IPS-18c (cell line): ENCODE measurements around the gene SPATA13.
"Not testable (repeated sequence)": the region's sequence is repeated elsewhere in the genome, so short reads cannot be mapped to it uniquely, and the experiment has no call there.

Experiments
- H3K4me3 ChIP-seq: 2 replicates; pipeline ENCODE4 v1.7.0; 2013; ENCODE audit warnings: low read depth, mild to moderate bottlenecking, low read length, moderate library complexity; ENCODE audit not compliant: insufficient read depth
- H3K9me3 ChIP-seq: one replicate; pipeline ENCODE4 v1.6.1; 2013; ENCODE audit warnings: mild to moderate bottlenecking, low read length, moderate library complexity; ENCODE audit not compliant: control insufficient read depth, insufficient read depth

SPATA13 gene

DNA sequence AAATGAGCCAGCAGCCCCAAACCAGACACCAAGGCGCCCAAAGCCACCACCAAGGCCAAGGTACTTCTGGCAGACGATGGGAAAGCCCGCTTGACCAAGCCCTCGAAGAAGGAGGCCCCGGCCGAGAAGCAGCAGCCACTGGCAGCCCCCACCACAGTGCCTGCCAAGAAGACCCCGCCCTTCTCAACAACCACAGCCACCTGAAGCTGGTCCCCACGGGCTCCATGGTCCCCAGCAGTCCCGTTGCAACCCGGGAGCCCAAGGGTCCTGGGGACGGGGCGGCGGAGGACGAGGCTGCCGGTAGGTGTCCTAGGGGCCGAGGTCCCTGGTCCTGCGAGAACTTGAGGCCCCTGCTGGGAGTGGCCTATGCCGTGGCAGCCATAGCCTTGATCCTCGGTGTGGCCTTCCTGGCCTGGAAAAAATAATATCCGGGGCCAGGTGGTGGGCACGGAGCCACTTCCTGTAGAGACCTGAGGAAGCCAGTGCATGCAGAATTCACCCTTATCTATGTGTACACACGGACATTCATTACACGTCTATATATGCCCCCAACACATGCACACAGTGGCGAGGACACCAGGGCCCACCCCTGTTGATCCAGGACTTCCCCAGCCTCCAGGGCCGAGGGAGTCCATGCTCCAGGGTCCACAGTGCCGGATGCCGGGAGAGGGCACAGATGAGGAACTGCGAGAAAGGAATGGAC lies 162.7 kb downstream of the SPATA13 start:
- Histone ChIP-seq H3K9me3 (no peaks in the 10 kb centered on the region), H3K4me3 (no peak overlapping the region)

DNA sequence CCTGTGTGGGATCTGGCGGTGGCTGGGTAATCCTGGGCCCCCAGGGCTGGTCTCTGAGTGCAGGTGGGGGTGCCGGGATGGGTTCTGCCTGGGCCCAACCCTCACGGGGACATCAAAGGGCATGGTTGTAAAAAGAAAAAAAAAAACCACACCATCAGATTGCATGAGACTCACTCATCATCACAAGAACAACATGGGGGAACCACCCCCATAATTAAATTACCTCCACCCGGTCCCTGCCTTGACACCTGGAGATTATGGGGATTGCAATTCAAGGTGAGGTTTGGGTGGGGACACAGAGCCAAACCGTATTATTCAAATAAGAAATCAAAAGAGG lies 163.2 kb downstream of the SPATA13 start:
- Histone ChIP-seq H3K9me3 (no peaks in the 10 kb centered on the region), H3K4me3 (no peak overlapping the region)

DNA sequence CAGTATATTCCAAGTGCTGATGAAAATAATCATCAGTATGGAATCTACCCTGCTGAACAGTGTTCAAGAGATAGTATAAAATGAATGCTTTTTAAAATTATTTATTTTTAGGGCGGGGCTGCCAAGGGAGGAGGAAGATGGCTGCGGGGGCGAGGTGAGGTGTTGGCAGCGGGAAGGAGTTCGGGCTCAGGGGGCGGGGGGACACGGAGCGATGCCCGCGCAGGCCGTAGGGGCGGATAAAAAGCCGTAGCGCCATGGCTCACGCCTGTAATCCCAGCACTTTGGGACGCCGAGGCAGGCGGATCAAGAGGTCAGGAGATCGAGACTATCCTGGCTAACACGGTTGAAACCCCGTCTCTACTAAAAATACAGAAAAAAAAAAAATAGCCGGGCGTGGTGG lies 167.1 kb downstream of the SPATA13 start:
- H3K9me3 ChIP-seq, H3K4me3 ChIP-seq: not testable (repeated sequence)

DNA sequence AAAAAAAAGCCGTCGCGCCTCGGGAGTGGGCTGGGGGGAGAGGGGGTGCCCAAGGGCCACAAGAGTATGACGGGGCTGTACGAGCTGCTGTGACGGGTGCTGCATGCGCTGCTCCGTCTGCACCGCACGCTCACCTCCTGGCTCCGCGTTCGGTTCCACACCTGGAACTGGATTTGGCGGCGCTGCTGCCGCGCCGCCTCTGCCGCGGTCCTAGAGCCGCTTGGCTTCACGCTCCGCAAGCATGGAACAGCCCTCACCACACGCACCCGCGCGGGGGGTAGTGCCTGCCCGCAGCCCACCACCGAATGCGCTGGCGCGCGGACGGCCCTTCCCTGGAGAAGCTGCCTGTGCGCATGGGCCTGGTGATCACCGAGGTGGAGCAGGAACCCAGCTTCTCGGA lies 167.6 kb downstream of the SPATA13 start:
- H3K4me3 ChIP-seq, result peak overlapping the region; percentile 44; the same call in 1 of the 2 replicates
- no peaks in the 10 kb centered on the region for H3K9me3 ChIP-seq

DNA sequence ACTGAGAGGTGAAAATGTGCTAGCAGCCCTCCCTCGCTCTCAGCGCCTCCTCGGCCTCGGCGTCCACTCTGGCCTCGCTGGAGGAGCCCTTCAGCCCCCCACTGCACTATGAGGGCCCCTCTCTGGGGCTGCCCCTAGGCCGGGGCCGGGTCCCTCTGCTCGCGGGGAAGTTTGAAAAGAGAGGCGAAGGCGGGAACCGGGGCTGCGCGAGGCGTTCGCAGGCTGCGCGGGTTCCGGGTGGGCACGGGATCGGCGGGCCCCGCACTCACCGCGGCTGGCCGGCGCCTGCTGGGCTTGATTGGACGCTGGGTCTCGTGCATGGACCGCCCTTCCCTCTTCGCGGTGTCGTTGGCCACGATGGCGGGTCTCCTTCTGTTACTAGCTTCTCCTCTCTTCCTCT lies 178.2 kb downstream of the SPATA13 start:
- Histone ChIP-seq H3K9me3 (no peaks in the 10 kb centered on the region), H3K4me3 (no peak overlapping the region)

DNA sequence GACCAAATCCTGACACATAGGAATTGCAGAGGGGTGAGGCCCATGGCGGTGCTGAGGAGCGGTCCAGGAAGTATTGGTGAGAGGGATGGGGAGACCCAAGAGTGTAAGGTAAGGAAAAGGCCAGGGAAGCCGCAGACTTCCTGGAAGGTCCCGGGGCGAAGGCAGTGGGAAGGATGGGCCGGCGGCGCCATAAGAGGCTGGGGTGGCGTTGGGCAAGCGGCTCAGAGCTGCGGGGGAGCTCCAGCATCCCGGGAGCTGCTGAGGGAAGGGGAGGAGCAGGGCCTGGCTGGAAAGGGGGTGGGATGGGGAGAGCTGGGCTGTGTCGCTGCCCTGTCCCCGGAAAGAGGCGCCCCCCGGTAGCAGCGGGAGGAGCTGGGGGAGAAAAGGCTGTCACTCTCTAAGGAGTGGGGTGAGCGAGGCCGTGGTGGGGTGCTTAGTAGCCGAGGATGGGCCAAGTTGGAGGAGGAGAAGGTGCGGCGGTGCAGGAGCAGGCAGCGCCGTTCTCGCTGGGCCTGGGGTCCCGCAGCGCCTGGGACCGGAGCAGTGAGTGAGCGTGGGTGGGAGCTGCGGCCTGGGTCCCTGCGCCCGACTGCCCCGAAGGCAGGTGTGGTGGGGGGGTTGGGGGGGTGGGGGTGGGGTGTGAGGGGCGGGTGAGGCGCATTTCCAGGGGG lies 179.6 kb downstream of the SPATA13 start:
- no peaks in the 10 kb centered on the region for H3K9me3 ChIP-seq
- H3K4me3 ChIP-seq, result no peak overlapping the region

DNA sequence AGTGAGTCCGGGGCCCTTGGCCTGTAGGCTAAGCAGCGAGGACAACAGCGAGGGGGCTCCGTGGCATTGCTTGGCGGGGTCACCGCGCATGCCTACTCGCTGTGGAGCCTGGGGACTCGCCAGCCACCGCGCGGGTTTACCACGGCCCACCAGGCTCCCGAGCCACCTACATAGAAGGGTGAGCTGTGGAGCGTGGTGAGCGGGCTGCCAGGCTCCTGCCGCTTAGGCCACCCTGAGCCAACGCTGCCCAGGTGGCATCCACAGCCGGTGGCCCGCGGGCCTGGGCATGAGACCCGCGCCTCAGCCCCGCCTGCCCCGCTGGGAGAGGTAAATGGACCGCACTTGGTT lies 180.1 kb downstream of the SPATA13 start:
- Histone ChIP-seq H3K4me3 (no peak overlapping the region), H3K9me3 (no peaks in the 10 kb centered on the region)

DNA sequence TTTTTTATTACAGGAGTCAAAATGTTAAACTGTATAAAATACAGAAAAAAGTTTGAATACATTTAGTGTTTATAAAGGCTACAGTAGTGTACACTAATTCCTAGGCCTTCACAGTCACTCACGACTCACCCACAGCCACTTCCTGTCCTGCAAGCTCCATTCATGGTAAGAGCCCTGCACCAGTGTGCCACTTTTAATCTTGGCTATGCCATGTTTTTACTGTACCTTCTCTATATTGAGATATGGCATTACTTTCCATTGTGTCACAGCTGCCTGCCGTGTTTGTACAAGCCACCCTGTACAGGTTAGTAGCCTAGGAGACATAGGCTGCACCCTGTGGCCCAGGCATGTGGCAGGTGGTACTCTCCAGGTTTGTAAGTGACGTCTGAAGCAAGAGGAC lies 180.9 kb downstream of the SPATA13 start:
- H3K9me3 ChIP-seq, result no peaks in the 10 kb centered on the region
- H3K4me3 ChIP-seq, result no peak overlapping the region

DNA sequence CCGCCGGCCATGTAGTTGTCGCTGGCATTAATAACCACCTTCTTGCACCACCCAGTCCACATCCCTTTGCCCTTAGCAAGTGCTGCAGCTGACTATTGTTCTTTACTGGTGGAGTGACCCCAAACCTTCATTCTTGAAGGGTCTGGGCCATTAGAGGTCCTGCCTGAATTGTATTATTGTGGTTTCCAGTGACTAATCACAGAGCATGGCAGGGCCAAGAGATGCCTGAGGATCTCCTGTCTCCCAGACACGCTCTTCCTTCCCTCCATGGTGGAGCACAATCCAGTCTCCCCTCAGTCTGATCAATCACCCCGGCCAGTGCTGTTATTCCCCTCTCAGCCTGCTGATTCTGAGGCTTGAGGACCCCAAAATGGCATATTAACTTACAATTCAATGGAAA lies 187.9 kb downstream of the SPATA13 start:
- Histone ChIP-seq H3K4me3 (no peak overlapping the region), H3K9me3 (no peaks in the 10 kb centered on the region)

DNA sequence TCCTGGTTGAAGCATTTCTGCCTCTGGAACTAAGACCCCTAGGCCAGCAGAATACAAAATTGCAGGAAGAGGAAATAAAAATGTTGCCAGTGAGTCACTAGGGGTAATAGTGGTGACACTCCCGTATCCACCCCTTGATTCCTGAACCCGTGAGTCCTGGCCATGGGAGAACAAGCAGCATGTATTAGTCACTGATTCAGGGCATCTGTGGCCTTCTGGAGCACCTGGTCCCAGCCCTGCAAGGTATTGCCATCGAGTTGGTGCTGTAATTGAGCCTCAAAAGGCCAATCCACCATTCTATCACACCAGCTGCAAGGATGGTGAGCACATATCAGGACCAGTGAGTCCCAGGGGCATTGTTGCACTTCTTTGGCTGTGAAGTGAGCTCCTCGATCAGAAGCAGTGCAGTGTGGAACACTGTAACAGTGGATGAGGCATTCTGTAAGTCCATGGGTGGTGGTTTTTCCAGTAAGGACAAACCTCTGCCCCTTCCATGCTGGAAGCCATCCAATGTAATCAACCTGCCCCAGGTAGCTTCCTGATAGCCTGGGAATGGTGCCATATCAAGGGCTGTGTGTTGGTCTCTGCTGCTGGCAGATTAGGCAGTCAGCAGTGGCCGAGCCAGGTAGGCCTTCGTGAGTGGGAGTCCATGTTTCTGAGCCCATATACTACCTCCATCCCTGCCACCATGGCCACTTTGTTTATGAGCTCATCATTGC lies 188.4 kb downstream of the SPATA13 start:
- Histone ChIP-seq H3K4me3 (no peak overlapping the region), H3K9me3 (no peaks in the 10 kb centered on the region)

DNA sequence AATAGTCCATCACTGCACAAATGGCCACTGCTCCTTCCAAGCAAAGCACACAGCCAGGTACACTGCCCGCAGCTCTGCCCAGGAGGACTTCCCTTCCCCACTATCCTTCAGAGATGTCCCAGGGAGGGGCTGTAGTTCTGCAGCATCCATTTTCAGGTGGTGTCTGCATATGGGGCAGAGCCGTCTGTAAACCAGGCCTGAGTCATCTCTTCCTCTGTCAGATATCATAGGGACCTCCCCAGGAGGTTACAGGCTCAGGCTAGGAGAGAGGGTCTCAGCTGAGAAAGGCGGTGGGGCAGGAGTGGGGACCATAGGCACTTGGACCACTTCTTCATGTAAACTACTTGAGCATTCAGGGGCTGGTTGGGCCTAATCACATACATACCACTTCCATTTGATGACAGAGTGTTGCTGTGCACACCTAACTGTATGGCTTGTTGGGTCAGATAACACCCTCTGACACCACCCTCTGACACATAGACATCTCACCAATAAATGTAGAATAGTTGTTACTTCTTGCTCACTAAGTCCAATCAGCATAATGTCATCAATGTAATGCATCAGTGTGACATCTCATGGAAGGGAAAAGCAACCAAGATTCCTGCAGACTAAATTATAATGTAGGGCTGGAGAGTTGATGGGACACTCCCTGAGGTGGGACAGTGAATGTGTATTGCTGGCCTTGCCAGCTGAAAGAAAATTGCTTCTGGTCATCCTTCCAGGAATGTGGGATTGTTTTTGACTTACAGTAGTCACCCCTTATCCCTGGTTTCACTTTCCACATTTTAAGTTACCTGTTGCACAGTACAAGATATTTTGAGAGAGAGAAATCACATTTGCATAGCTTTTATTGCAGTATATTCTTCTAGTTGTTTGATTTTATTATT lies 189.5 kb downstream of the SPATA13 start:
- H3K9me3 ChIP-seq, result not testable (repeated sequence)

DNA sequence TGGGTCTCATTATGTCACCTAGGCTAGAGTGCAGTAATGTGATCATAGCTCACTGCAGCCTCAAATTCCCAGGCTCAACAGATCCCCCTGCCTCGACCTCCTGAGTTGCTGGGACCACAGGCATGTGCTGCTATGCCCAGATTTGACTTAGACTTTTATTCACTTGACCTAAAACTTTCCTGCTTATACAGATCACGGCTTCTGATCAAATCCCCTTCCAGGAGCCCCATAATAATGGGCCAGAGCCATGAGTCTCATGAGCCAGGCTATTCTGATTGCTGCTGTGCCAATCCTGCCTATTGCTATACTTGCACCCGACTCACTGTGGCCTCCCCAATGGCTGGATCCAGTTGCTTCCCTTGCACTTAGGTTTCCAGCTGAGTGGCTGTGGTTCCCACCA lies 190.9 kb downstream of the SPATA13 start:
- H3K4me3 ChIP-seq, result no peak overlapping the region
- H3K9me3 ChIP-seq, result no peaks in the 10 kb centered on the region

More for the DNA sequence above, 189.5 kb downstream of the SPATA13 start:
- H3K4me3 ChIP-seq, result not testable (repeated sequence)

DNA sequence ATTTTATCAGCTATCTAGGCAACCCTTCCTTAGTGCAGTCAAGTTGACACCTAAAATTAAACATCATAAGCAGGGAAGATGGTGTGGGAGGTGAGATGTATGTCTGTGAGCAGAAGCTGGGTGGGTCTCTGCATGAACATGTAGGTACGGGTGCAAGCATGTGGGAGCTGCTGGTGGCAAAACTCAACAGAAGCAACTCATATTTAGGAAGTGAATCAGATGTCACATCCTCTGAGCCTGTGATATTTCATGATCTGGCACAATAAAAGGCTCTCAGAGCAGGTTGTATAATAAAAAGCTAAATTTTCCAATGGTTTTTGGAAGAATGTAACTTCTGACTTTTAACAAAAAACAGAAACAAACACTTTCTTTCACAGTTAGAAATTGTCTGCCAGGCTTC lies 193.2 kb downstream of the SPATA13 start:
- Histone ChIP-seq H3K4me3 (no peak overlapping the region), H3K9me3 (no peaks in the 10 kb centered on the region)

DNA sequence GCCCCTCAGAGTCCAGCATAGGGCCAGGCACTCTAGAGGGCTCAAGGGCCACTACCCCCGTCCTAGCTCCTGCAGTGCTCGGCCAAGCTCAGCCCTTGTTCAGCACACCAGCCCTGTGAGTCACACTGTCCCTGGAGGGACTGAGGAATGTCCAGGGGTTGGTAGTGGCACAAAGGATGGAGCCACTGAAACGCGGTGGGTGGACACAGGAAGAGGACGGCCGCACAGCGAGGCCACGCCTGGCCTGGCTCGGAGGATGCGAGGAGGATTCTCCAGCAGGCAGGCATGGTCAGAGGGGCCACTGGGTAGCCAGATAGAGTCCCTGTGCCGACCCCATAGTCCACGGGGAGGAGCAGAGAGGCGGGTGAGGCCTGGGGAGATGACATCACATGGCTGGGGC lies 194.6 kb downstream of the SPATA13 start:
- no peaks in the 10 kb centered on the region for H3K9me3 ChIP-seq

DNA sequence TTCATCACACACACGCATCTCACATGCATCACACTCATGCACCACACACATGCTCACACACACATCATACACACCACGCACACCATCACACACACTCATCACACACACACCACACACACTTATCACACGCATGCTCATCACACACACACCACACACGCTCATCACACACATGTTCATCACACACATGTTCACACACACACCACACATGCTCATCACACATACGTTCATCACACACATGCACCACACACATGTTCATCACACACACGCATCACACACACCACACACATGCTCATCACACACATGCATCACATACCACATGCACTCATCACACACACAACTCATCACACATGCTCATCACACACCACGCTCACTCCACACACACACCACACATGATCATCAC lies 195.8 kb downstream of the SPATA13 start:
- H3K4me3 ChIP-seq, result no peak overlapping the region

More for the DNA sequence above, 194.6 kb downstream of the SPATA13 start:
- no peak overlapping the region for H3K4me3 ChIP-seq

More for the DNA sequence above, 195.8 kb downstream of the SPATA13 start:
- H3K9me3 ChIP-seq, result no peaks in the 10 kb centered on the region
